CD14-positive monocyte (primary cell): ENCODE measurements around the gene ZC3HAV1. TPM values are rescaled to one million over a fixed set of nuclear protein-coding genes. Genes with fewer than 3 reads are reported as not detected.

ENCODE experiments used
- DNase-seq, 3 donors: peaks; one replicate each; pipeline ENCODE4 v3.0.0-alpha.2; 2011 to 2022
- H2AFZ ChIP-seq: 2 replicates; pipeline ENCODE4 v1.6.0; 2012; ENCODE audit warnings: mild to moderate bottlenecking, low read depth, low read length, inconsistent platforms; ENCODE audit not compliant: insufficient read depth, poor library complexity, severe bottlenecking
- H3K27ac ChIP-seq, 2 donors: 1 replicate in 1 of 2; 2 replicates in 1 of 2; pipeline ENCODE4 v1.5.1; 2012 to 2013; ENCODE audit warnings: low read length in 2 of 2, control low read depth in 1 of 2, inconsistent platforms in 1 of 2, low read depth in 1 of 2, mild to moderate bottlenecking in 1 of 2
- H3K27me3 ChIP-seq, 2 donors: one replicate each; pipeline versions ENCODE4 v1.6.0 to v1.6.1; 2011 to 2013; ENCODE audit warnings: low read length in 2 of 2; ENCODE audit not compliant: control insufficient read depth in 2 of 2, insufficient read depth in 2 of 2
- H3K36me3 ChIP-seq, 2 donors: replicated peaks in 1 of 2; 1 replicate in 1 of 2; 2 replicates in 1 of 2; pipeline versions ENCODE4 v1.5.1 to v1.6.1; 2012 to 2013; ENCODE audit warnings: low read length in 2 of 2, control low read depth in 1 of 2, inconsistent platforms in 1 of 2, mild to moderate bottlenecking in 1 of 2; ENCODE audit not compliant: insufficient read depth in 2 of 2, control insufficient read depth in 1 of 2
- H3K4me1 ChIP-seq, 2 donors: 1 replicate in 1 of 2; 2 replicates in 1 of 2; pipeline versions ENCODE4 v1.5.1 to v1.6.1; 2012 to 2013; ENCODE audit warnings: low read length in 2 of 2, control low read depth in 1 of 2, inconsistent platforms in 1 of 2, mild to moderate bottlenecking in 1 of 2, moderate library complexity in 1 of 2; ENCODE audit not compliant: insufficient read depth in 2 of 2, control insufficient read depth in 1 of 2
- H3K4me2 ChIP-seq: replicated peaks from 2 replicates; pipeline ENCODE3; 2012; ENCODE audit warnings: low read length, moderate library complexity, mild to moderate bottlenecking; ENCODE audit not compliant: poor library complexity, severe bottlenecking; ENCODE audit errors: extremely low read depth
- H3K4me3 ChIP-seq, 3 experiments: fragments of 200-600 bp in 1 of 3; sonication (generic) in 1 of 3; replicated peaks in 1 of 3; 1 replicate in 2 of 3; 2 replicates in 1 of 3; pipeline ENCODE4 v1.5.1; 2011 to 2013; ENCODE audit warnings: low read length in 3 of 3, mild to moderate bottlenecking in 3 of 3, control low read depth in 2 of 3, low read depth in 2 of 3, inconsistent platforms in 1 of 3, moderate library complexity in 1 of 3
- H3K79me2 ChIP-seq: 2 replicates; pipeline ENCODE4 v1.6.0; 2012; ENCODE audit warnings: mild to moderate bottlenecking, control low read depth, inconsistent platforms, low read length, moderate library complexity; ENCODE audit not compliant: insufficient read depth
- H3K9ac ChIP-seq: 2 replicates; pipeline ENCODE4 v1.6.0; 2017; ENCODE audit warnings: low read length, mild to moderate bottlenecking; ENCODE audit not compliant: insufficient read depth, poor library complexity, severe bottlenecking
- H3K9me3 ChIP-seq, 2 donors: replicated peaks in 1 of 2; 1 replicate in 1 of 2; 2 replicates in 1 of 2; pipeline versions ENCODE4 v1.5.1 to v1.6.1; 2012 to 2013; ENCODE audit warnings: low read length in 2 of 2, control low read depth in 1 of 2; ENCODE audit not compliant: control insufficient read depth in 1 of 2, insufficient read depth in 1 of 2
- H4K20me1 ChIP-seq: 2 replicates; pipeline ENCODE4 v1.6.0; 2012; ENCODE audit warnings: mild to moderate bottlenecking, low read length, control low read depth, moderate library complexity; ENCODE audit not compliant: insufficient read depth
- H3K27ac Mint-ChIP-seq, 7 donors: one replicate each; pipeline ENCODE4 v1.8.0; 2020; ENCODE audit warnings: mild to moderate bottlenecking in 7 of 7, mixed read lengths in 7 of 7, moderate library complexity in 6 of 7, inconsistent platforms in 2 of 7
- H3K27me3 Mint-ChIP-seq, 3 donors: one replicate each; pipeline ENCODE4 v1.8.0; 2021 to 2022; ENCODE audit warnings: low read depth in 3 of 3, mild to moderate bottlenecking in 3 of 3, mixed read lengths in 3 of 3, moderate library complexity in 3 of 3, inconsistent platforms in 1 of 3
- H3K36me3 Mint-ChIP-seq, 2 donors: one replicate each; pipeline ENCODE4 v1.8.0; 2020; ENCODE audit warnings: mixed read lengths in 2 of 2, inconsistent platforms in 1 of 2, mild to moderate bottlenecking in 1 of 2
- H3K4me1 Mint-ChIP-seq: one replicate; pipeline ENCODE4 v1.8.0; 2020; ENCODE audit warnings: mild to moderate bottlenecking, mixed read lengths
- H3K4me3 Mint-ChIP-seq, 2 donors: one replicate each; pipeline ENCODE4 v1.8.0; 2020; ENCODE audit warnings: mild to moderate bottlenecking in 2 of 2, mixed read lengths in 2 of 2, moderate library complexity in 1 of 2
- H3K9me3 Mint-ChIP-seq, 7 donors: one replicate each; pipeline ENCODE4 v1.8.0; 2020 to 2022; ENCODE audit warnings: mixed read lengths in 7 of 7, mild to moderate bottlenecking in 6 of 7, moderate library complexity in 6 of 7, inconsistent platforms in 2 of 7
- WGBS: methylation state at CpG from one replicate; pipeline ENCODE4 v1.1.5; 2013; ENCODE audit warnings: missing lambda C conversion rate; ENCODE audit not compliant: insufficient coverage; 5-methylcytosine and 5-hydroxymethylcytosine counted together
- intact Hi-C, 2 donors: fragments of 100-400 bp; cut with micrococcal nuclease; formaldehyde crosslinking; loops; one replicate each; pipeline versions ENCODE4 v1.15.0 to v1.15.1; 2023
- polyA plus RNA-seq, 3 donors: library from polyadenylated mRNA; depleted of rRNA in 1 of 3; unstranded in 2 of 3; stranded (reverse) in 1 of 3; fragments of 300-500 nt in 2 of 3; fragments of >200 nt in 1 of 3; fragmentation: Illumina TruSeq in 2 of 3; gene quantifications; 1 replicate in 2 of 3; 2 replicates in 1 of 3; pipeline ENCODE4 v1.2.3, GENCODE V29; 2012 to 2021
- TF ChIP-seq, protein P1 (sequence below): fragments of 200-600 bp; IDR thresholded peaks from one replicate; pipeline ENCODE4 v1.8.0; 2022; ENCODE audit warnings: antibody characterized with exemption, mild to moderate bottlenecking

The ZC3HAV1 gene
- polyA plus RNA-seq, 3 donors = 20.7 to 30.2 (median 21.2) TPM

DNA sequence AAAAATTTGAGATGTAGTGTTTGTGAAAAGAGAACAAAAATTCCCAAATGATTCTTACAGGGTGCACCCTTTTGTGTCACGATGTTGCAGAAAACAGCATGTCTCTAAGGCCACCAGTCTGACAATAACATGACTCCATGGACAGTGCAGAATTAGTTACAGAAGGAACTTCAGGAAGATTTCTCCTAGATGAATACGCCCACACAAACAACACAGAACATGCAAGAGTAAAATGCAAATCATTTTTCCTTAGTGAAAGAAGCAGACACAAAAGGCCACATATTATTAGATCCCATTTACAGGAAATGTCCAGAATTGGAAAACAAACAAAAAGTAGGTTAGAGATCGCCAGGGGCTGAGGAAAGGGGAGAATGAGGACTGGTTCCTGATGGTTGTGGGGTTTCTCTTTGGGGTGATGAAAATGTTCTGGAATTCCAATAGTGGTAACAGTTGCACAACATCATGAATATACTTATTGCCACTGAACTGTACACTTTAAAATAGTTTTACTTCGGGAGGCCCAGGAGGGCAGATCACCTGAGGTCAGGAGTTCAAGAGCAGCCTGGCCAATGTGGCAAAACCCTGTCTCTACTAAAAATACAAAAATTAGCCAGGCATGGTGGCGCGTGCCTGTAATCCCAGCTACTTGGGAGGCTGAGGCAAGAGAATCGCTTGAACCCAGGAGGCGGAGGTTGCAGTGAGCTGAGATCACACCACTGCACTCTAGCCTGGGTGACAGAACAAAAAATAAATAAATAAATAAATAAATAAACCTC lies 10.2 kb downstream of the ZC3HAV1 start:
- peaks cover 61% of the 10 kb centered on the region for H3K4me1 Mint-ChIP-seq
- intact Hi-C loops = loop anchor here in 1 of 2 donors (5.0 kb wide), 1 partner anchor 33 kb away; a partner anchor contains a TSS
- Histone ChIP-seq H3K36me3 (peaks cover 16 to 24% of the 10 kb centered on the region in 2 donors), H3K4me2 (no peak overlapping the region), H3K9ac (no peak overlapping the region), H3K4me3 (no peak overlapping the region), H3K4me1 (peaks cover 34% of the 10 kb centered on the region in 2 donors), H4K20me1 (peaks cover 85% of the 10 kb centered on the region), H3K79me2 (peaks cover 96% of the 10 kb centered on the region), H3K9me3 (no peaks in the 10 kb centered on the region), H3K27ac (peak overlapping the region in 1 of 2 donors; percentile 59), H3K27me3 (no peaks in the 10 kb centered on the region), H2AFZ (no peak overlapping the region)
- TF ChIP-seq, protein P1, sequence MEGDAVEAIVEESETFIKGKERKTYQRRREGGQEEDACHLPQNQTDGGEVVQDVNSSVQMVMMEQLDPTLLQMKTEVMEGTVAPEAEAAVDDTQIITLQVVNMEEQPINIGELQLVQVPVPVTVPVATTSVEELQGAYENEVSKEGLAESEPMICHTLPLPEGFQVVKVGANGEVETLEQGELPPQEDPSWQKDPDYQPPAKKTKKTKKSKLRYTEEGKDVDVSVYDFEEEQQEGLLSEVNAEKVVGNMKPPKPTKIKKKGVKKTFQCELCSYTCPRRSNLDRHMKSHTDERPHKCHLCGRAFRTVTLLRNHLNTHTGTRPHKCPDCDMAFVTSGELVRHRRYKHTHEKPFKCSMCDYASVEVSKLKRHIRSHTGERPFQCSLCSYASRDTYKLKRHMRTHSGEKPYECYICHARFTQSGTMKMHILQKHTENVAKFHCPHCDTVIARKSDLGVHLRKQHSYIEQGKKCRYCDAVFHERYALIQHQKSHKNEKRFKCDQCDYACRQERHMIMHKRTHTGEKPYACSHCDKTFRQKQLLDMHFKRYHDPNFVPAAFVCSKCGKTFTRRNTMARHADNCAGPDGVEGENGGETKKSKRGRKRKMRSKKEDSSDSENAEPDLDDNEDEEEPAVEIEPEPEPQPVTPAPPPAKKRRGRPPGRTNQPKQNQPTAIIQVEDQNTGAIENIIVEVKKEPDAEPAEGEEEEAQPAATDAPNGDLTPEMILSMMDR = no peak
- DNase-seq = no peak
- no peak overlapping the region for H3K4me3 Mint-ChIP-seq
- WGBS = 100% methylated on average over 1 of the region's 8 CpGs
- peaks cover 20 to 39% of the 10 kb centered on the region in 2 donors for H3K36me3 Mint-ChIP-seq
- H3K27ac Mint-ChIP-seq = peak overlapping the region; percentile 0 to 76 (median 63)
- peaks cover 0 to 3% (median 0%) of the 10 kb centered on the region in 3 donors for H3K27me3 Mint-ChIP-seq
- peaks cover 0 to 3% (median 0%) of the 10 kb centered on the region in 7 donors for H3K9me3 Mint-ChIP-seq

DNA sequence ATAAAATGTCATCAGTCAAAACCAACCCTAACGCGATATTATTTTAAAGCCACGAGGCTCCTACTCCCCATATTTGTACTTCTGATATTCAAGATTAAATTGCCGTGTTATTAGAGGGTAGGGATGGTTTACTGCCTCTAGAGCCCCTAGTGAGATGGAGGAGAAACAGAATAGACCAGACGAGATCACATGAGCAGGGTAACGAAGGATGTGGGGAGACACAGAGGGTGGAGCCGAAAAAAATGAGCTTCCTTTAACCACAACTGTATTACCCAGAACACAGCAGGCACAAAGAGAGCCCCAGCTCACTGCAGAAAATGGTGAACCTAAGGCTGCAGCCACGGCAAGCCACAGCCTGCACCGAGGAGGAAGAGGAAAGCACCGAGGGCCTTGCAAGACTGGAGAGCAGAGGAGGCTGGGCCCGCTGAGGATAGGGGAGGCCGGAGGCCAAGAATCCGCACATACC lies 14.3 kb downstream of the ZC3HAV1 start:
- H3K27ac Mint-ChIP-seq = peak overlapping the region; percentile 66 to 90 (median 74)
- peak overlapping the region in 1 of 3 experiments; percentile 18 for H3K4me3 ChIP-seq
- H4K20me1 ChIP-seq = peaks cover 95% of the 10 kb centered on the region
- peaks cover 98% of the 10 kb centered on the region for H3K79me2 ChIP-seq
- H3K4me2 ChIP-seq = peak overlapping the region; percentile 45
- peaks cover 14 to 20% of the 10 kb centered on the region in 2 donors for H3K4me1 ChIP-seq
- H3K4me1 Mint-ChIP-seq = peaks cover 42% of the 10 kb centered on the region
- TF ChIP-seq, protein P1 = no peak
- WGBS = 0% methylated on average over 4 of the region's 13 CpGs
- peaks cover 0 to 3% (median 0%) of the 10 kb centered on the region in 3 donors for H3K27me3 Mint-ChIP-seq
- peak; percentile 27 to 50 (median 48) for DNase-seq
- H3K36me3 ChIP-seq = peaks cover 25 to 51% of the 10 kb centered on the region in 2 donors
- peaks cover 0 to 2% (median 0%) of the 10 kb centered on the region in 7 donors for H3K9me3 Mint-ChIP-seq
- H3K4me3 Mint-ChIP-seq = peak overlapping the region; percentile 34 to 59
- no peaks in the 10 kb centered on the region for H3K9me3 ChIP-seq
- H3K27me3 ChIP-seq = no peaks in the 10 kb centered on the region
- intact Hi-C loops = loop anchor here in 1 of 2 donors (1.0 to 5.0 kb wide), 2 partner anchors 9 to 37 kb away; a partner anchor contains a TSS
- peaks cover 39 to 63% of the 10 kb centered on the region in 2 donors for H3K36me3 Mint-ChIP-seq
- peak overlapping the region; percentile 54 to 59 for H3K27ac ChIP-seq
- H3K9ac ChIP-seq = peak overlapping the region; percentile 17
- no peak overlapping the region for H2AFZ ChIP-seq
